ENCODE data around the gene AIF1L. TPM values are rescaled to one million over a fixed set of nuclear protein-coding genes. Genes with fewer than 3 reads are reported as not detected.

Gene AIF1L
- polyA plus RNA-seq, 1 experiment, result 0.31 TPM

GRCh38 chr9:131049829-131050715 lies 46.3 kb upstream of the AIF1L start:
- ChIA-PET POLR2A (no interaction called here), CTCF (no interaction called here)
- Histone ChIP-seq H3K27me3 (ENCODE audit: control insufficient read depth, insufficient read depth, low read length) (peaks cover 9% of the 10 kb centered on the region), H3K9me3 (ENCODE audit: control insufficient read depth, insufficient read depth, low read length) (peaks cover 16% of the 10 kb centered on the region), H3K4me3 (ENCODE audit: low read depth, low read length) (no peak overlapping the region), H3K27ac (ENCODE audit: low read depth, low read length) (no peak overlapping the region)
- no peak for TF ChIP-seq CTCF (IDR thresholded peaks at IDR 0.05; ENCODE audit: low read depth, low read length)
- DNase-seq (ENCODE audit: low read depth, low spot score), result no peak

GRCh38 chr9:131050831-131051230 lies 45.5 kb upstream of the AIF1L start:
- Histone ChIP-seq H3K4me3 (ENCODE audit: low read depth, low read length) (no peak overlapping the region), H3K27me3 (ENCODE audit: control insufficient read depth, insufficient read depth, low read length) (peaks cover 9% of the 10 kb centered on the region), H3K27ac (ENCODE audit: low read depth, low read length) (no peak overlapping the region), H3K9me3 (ENCODE audit: control insufficient read depth, insufficient read depth, low read length) (peaks cover 11% of the 10 kb centered on the region)
- no peak for DNase-seq (ENCODE audit: low read depth, low spot score)
- ChIA-PET POLR2A (no interaction called here), CTCF (no interaction called here)
- TF ChIP-seq CTCF (IDR thresholded peaks at IDR 0.05; ENCODE audit: low read depth, low read length), result no peak

- CTCF ChIA-PET, result interaction anchor here (0.5 kb wide), 1 partner anchor 342 kb away, joined by 6 read pairs; no protein-coding TSS in a partner anchor
These were observed 44.5 kb upstream of the AIF1L start for GRCh38 chr9:131051592-131052517.

GRCh38 chr9:131053896-131054295 lies 42.4 kb upstream of the AIF1L start:
- no peak for TF ChIP-seq CTCF (IDR thresholded peaks at IDR 0.05; ENCODE audit: low read depth, low read length)
- DNase-seq (ENCODE audit: low read depth, low spot score), result no peak
- H3K27ac ChIP-seq (ENCODE audit: low read depth, low read length), result no peak overlapping the region
- peaks cover 8% of the 10 kb centered on the region for H3K9me3 ChIP-seq (ENCODE audit: control insufficient read depth, insufficient read depth, low read length)
- no peak overlapping the region for H3K4me3 ChIP-seq (ENCODE audit: low read depth, low read length)
- CTCF ChIA-PET, result interaction anchor here (0.6 to 1.2 kb wide), 3 partner anchors 93 to 317 kb away, joined by 5 read pairs; no protein-coding TSS in a partner anchor
- POLR2A ChIA-PET, result no interaction called here
- peaks cover 14% of the 10 kb centered on the region for H3K27me3 ChIP-seq (ENCODE audit: control insufficient read depth, insufficient read depth, low read length)

More at GRCh38 chr9:131051592-131052517, 44.5 kb upstream of the AIF1L start:
- no peak for TF ChIP-seq CTCF (IDR thresholded peaks at IDR 0.05; ENCODE audit: low read depth, low read length)
- H3K4me3 ChIP-seq (ENCODE audit: low read depth, low read length), result no peak overlapping the region
- peaks cover 12% of the 10 kb centered on the region for H3K27me3 ChIP-seq (ENCODE audit: control insufficient read depth, insufficient read depth, low read length)
- POLR2A ChIA-PET, result no interaction called here
- no peak overlapping the region for H3K27ac ChIP-seq (ENCODE audit: low read depth, low read length)
- DNase-seq (ENCODE audit: low read depth, low spot score), result no peak
- H3K9me3 ChIP-seq (ENCODE audit: control insufficient read depth, insufficient read depth, low read length), result peaks cover 11% of the 10 kb centered on the region

Data from AG04450 (cell line).